GM23248 (cell line): ENCODE results near the gene SHROOM3.

Source experiments
- EZH2 ChIP-seq: fragments of 200-600 bp; sonication (generic); IDR thresholded peaks from 2 replicates; pipeline ENCODE4 v1.6.1; 2018; ENCODE audit warnings: antibody characterized with exemption, mild to moderate bottlenecking; ENCODE audit not compliant: insufficient read depth, poor library complexity, severe bottlenecking
- EZH2phosphoT487 ChIP-seq: fragments of 200-600 bp; sonication (generic); IDR thresholded peaks from 2 replicates; pipeline ENCODE4 v1.6.1; 2018; ENCODE audit warnings: antibody characterized with exemption, moderate library complexity, mild to moderate bottlenecking, low read depth; ENCODE audit not compliant: insufficient read depth

DNA sequence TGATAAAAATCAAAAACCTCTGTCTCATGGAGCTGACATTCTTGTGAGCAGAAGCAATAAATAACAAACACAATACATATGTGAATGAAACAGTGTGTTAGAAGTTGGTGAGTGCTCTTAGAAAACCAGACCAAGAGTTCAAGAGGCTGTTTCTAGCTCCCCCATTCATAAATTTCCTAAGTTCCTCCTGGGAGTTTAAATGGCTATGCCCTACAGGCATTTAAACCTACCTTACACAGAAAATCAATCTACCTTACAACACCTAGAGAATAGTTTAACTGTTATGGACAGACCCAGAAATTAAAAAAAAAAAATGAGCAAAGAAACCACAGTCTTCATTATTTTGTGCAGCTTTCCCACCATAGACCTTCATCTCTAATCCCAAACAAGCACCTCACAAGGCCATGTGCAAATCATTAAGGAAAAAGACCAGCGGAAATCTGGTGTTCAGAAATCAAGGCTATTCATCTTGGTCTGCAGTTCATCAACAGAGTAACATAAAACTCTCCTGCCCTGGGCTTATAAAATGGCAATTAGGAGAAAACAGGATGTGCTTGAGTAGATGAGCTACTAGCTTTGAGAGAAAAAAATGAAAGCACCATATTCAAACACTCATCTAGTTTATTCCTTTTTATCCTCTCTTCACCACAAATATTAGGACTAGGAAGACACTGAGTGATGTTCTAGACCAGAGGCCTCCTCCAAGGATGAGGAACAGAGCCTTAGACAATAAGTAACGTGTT is 147.2 kb downstream of the SHROOM3 start:
- TF ChIP-seq EZH2 (no peak), EZH2phosphoT487 (no peak)
